PC-3 (cell line): ENCODE data around the gene STAT3. TPM values are rescaled to one million over a fixed set of nuclear protein-coding genes. Genes with fewer than 3 reads are reported as not detected.

Experiments used
- ATAC-seq: fragments of 200-7000 bp; cut with Tn5 transposase; 2 replicates; pipeline ENCODE4 v1.9.1; 2020; ENCODE audit warnings: mild to moderate bottlenecking, moderate library complexity
- BruUV-seq: library from RNA; stranded (reverse); fragments of 400-500 nt; replicated peaks from 2 replicates; lab custom pipeline; 2021; lab: Mats Ljungman, UMichigan
- CTCF ChIA-PET: fragments of 300-600 bp; sonication (Branson Sonifier 250); formaldehyde crosslinking; loops from one replicate; lab custom pipeline; 2022; ENCODE audit warnings: antibody characterized with exemption; lab: Charles Lee
- POLR2A ChIA-PET: fragments of 300-600 bp; sonication (Branson Sonifier 250); formaldehyde crosslinking; loops from one replicate; lab custom pipeline; 2022; ENCODE audit warnings: antibody characterized with exemption; ENCODE audit not compliant: unreplicated experiment; lab: Charles Lee
- DNase-seq: peaks from one replicate; pipeline ENCODE4 v3.0.0-alpha.2; 2015
- H2AFZ ChIP-seq: fragments of 300-600 bp; sonication (generic); 2 replicates; pipeline ENCODE4 v1.6.0; 2016; ENCODE audit warnings: antibody characterized with exemption, low read length
- H3F3A ChIP-seq: fragments of 300-600 bp; sonication (generic); one replicate; pipeline ENCODE4 v1.6.0; 2017; ENCODE audit warnings: antibody characterized with exemption, low read length, control low read depth, mild to moderate bottlenecking; ENCODE audit not compliant: unreplicated experiment
- H3K27ac ChIP-seq: fragments of 300-600 bp; sonication (generic); 2 replicates; pipeline ENCODE4 v1.5.1; 2016; ENCODE audit warnings: mild to moderate bottlenecking, low read length
- H3K27me3 ChIP-seq: fragments of 300-600 bp; sonication (generic); 2 replicates; pipeline ENCODE4 v1.6.1; 2016; ENCODE audit warnings: low read length, mixed read lengths
- H3K36me3 ChIP-seq: fragments of 300-600 bp; sonication (generic); 2 replicates; pipeline ENCODE4 v1.6.1; 2016; ENCODE audit warnings: low read depth, mixed run types, low read length, mixed read lengths
- H3K4me1 ChIP-seq: fragments of 300-600 bp; sonication (generic); 2 replicates; pipeline ENCODE4 v1.5.1; 2016; ENCODE audit warnings: low read length; ENCODE audit not compliant: insufficient read depth
- H3K4me2 ChIP-seq: fragments of 300-600 bp; sonication (generic); 2 replicates; pipeline ENCODE4 v1.6.0; 2016; ENCODE audit warnings: low read length
- H3K4me3 ChIP-seq: fragments of 300-600 bp; sonication (generic); 2 replicates; pipeline ENCODE4 v1.5.1; 2016; ENCODE audit warnings: mild to moderate bottlenecking, low read length, mixed read lengths
- H3K79me2 ChIP-seq: fragments of 300-600 bp; sonication (generic); 2 replicates; pipeline ENCODE4 v1.6.1; 2017; ENCODE audit warnings: low read length, mixed read lengths
- H3K9ac ChIP-seq: fragments of 300-600 bp; sonication (generic); 2 replicates; pipeline ENCODE4 v1.6.0; 2016; ENCODE audit warnings: mild to moderate bottlenecking, low read length
- H3K9me2 ChIP-seq: fragments of 300-600 bp; sonication (generic); replicated peaks from 2 replicates; pipeline ENCODE4 v1.6.1; 2016; ENCODE audit warnings: mixed run types, low read length, mixed read lengths
- H3K9me3 ChIP-seq: fragments of 300-600 bp; sonication (generic); 2 replicates; pipeline ENCODE4 v1.6.1; 2016; ENCODE audit warnings: low read length, mixed read lengths
- H4K20me1 ChIP-seq: fragments of 300-600 bp; sonication (generic); 2 replicates; pipeline ENCODE4 v1.6.1; 2016; ENCODE audit warnings: low read length, mixed read lengths
- CTCF ChIP-seq: fragments of 300-600 bp; sonication (generic); conservative IDR thresholded peaks from 2 replicates; pipeline ENCODE4 v1.5.1; 2017; ENCODE audit warnings: antibody characterized with exemption, low read depth, mild to moderate bottlenecking, low read length
- EZH2 ChIP-seq: fragments of 300-600 bp; sonication (generic); IDR thresholded peaks from one replicate; pipeline ENCODE4 v1.6.1; 2017; ENCODE audit warnings: antibody characterized with exemption, mild to moderate bottlenecking, low read length; ENCODE audit not compliant: unreplicated experiment
- EZH2phosphoT487 ChIP-seq: fragments of 300-600 bp; sonication (generic); IDR thresholded peaks from 2 replicates; pipeline ENCODE4 v1.6.1; 2018; ENCODE audit warnings: mild to moderate bottlenecking, antibody characterized with exemption, low read length, borderline replicate concordance
- intact Hi-C: fragments of 100-400 bp; cut with micrococcal nuclease; formaldehyde crosslinking; loops from 2 replicates; pipeline ENCODE4 v1.9.0; 2023
- total RNA-seq: library from RNA; depleted of rRNA; stranded (reverse); fragments of >200 nt; gene quantifications from 2 replicates; pipeline ENCODE4 v1.2.3, GENCODE V29; 2014

STAT3 gene
- total RNA-seq, 1 experiment from 2014 or later = not detected

DNA sequence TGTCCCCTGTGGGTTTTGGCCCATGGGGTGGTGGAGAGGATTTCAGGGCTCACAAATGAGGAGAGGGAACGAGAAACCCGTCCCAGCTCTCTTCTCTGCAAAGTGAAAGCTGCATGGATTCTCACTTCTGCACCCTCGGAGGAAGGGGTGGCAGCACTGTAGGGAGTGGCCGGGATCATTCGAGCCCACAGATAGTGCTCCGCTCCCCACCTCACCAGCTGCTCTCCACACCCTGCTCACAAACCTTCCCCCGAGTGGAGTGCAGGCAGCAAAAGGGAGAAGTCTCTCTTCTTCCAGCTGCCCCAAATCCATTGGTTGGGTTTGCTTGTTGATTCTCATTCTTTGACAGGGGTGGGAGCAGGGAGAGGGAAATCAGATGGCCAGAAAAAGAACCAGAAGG lies 79.8 kb downstream of the STAT3 start:
- DNase-seq (no peak), ATAC-seq (no peak)
- no peak overlapping the region for H3K27ac ChIP-seq
- H3K4me3 ChIP-seq = no peak overlapping the region
- H3F3A ChIP-seq = no peaks in the 10 kb centered on the region
- no peaks in the 10 kb centered on the region for H3K9me2 ChIP-seq
- no peak overlapping the region for H3K4me2 ChIP-seq
- no peak overlapping the region for H2AFZ ChIP-seq
- H3K27me3 ChIP-seq = no peaks in the 10 kb centered on the region
- intact Hi-C loops = no loop called here
- no TSS peak for BruUV-seq
- no peaks in the 10 kb centered on the region for H3K79me2 ChIP-seq
- POLR2A ChIA-PET = no interaction called here
- H3K9ac ChIP-seq = no peak overlapping the region
- H3K4me1 ChIP-seq = no peaks in the 10 kb centered on the region
- TF ChIP-seq EZH2 (no peak), EZH2phosphoT487 (no peak), CTCF (no peak)
- H3K36me3 ChIP-seq = no peaks in the 10 kb centered on the region
- CTCF ChIA-PET = no interaction called here
- no peaks in the 10 kb centered on the region for H4K20me1 ChIP-seq
- no peaks in the 10 kb centered on the region for H3K9me3 ChIP-seq

- ChIA-PET POLR2A (no interaction called here), CTCF (no interaction called here)
- Histone ChIP-seq H2AFZ (no peak overlapping the region), H3K9me3 (no peaks in the 10 kb centered on the region), H3K4me2 (no peak overlapping the region), H3K9me2 (no peaks in the 10 kb centered on the region), H3K27me3 (no peaks in the 10 kb centered on the region), H3K79me2 (no peaks in the 10 kb centered on the region), H3K4me1 (no peaks in the 10 kb centered on the region), H3K27ac (no peak overlapping the region), H3K36me3 (no peaks in the 10 kb centered on the region), H3F3A (no peaks in the 10 kb centered on the region), H3K4me3 (no peak overlapping the region), H4K20me1 (no peaks in the 10 kb centered on the region), H3K9ac (no peak overlapping the region)
- no peak for DNase-seq
- no TSS peak for BruUV-seq
- no peak for ATAC-seq
- TF ChIP-seq EZH2 (no peak), EZH2phosphoT487 (no peak), CTCF (no peak)
- intact Hi-C loops = no loop called here
Measured at GRCh38 chr17:42307362-42307927, 80.8 kb downstream of the STAT3 start.

- DNase-seq (no peak), ATAC-seq (no peak)
- Histone ChIP-seq H3K9me3 (no peaks in the 10 kb centered on the region), H3K4me2 (no peak overlapping the region), H3K27me3 (no peaks in the 10 kb centered on the region), H3K27ac (no peak overlapping the region), H2AFZ (no peak overlapping the region), H3K4me1 (no peaks in the 10 kb centered on the region), H3K9ac (no peak overlapping the region), H3K4me3 (no peak overlapping the region), H3K36me3 (no peaks in the 10 kb centered on the region), H3K79me2 (no peaks in the 10 kb centered on the region), H3K9me2 (no peaks in the 10 kb centered on the region), H4K20me1 (no peaks in the 10 kb centered on the region), H3F3A (no peaks in the 10 kb centered on the region)
- BruUV-seq = no TSS peak
- POLR2A ChIA-PET = no interaction called here
- CTCF ChIA-PET = no interaction called here
- TF ChIP-seq EZH2 = no peak
- TF ChIP-seq CTCF = no peak
- TF ChIP-seq EZH2phosphoT487 = no peak
- intact Hi-C loops = no loop called here
Measured at GRCh38 chr17:42306385-42306667, 81.9 kb downstream of the STAT3 start.
